ENCODE results near the gene DST. TPM values are rescaled to one million over a fixed set of nuclear protein-coding genes. Genes with fewer than 3 reads are reported as not detected.

The DST gene
- total and polyA plus RNA-seq, 2 of the 4 experiments (the other 2 are of a cell fraction) = 97.7 to 452 TPM

GRCh38 chr6:56463443-56463842 is 179.2 kb downstream of the DST start:
- H2BK15ac ChIP-seq (ENCODE audit: low read depth, low read length) = no peak overlapping the region
- H2AFZ ChIP-seq (replicated peaks; ENCODE audit: low read length, poor library complexity) = no peak overlapping the region
- no peaks in the 10 kb centered on the region for H4K20me1 ChIP-seq (ENCODE audit: insufficient read depth, low read length)
- WGBS, 2 experiments (ENCODE audit: extremely low coverage in 2 of 2, insufficient read length in 1 of 2) = 100% methylated on average over 3 of the region's 13 CpGs; no CpG with 5 or more reads in 1 of the 2 experiments
- no peak overlapping the region for H3K4ac ChIP-seq (ENCODE audit: low read depth, low read length)
- H3K56ac ChIP-seq (ENCODE audit: extremely low read depth, insufficient read depth, low read length) = no peak overlapping the region
- H3K4me2 ChIP-seq (ENCODE audit: low read depth, low read length) = no peak overlapping the region
- ChIA-PET CTCF (no interaction called here), POLR2A (ENCODE audit: unreplicated experiment) (no interaction called here)
- no peaks in the 10 kb centered on the region for H3K4me1 ChIP-seq (ENCODE audit: control insufficient read depth, insufficient read depth, low read length)
- no peak for TF ChIP-seq CHD1 (IDR thresholded peaks at IDR 0.05; ENCODE audit: low read depth, low read length)
- TF ChIP-seq SMC3 (IDR thresholded peaks at IDR 0.05; ENCODE audit: low read depth, low read length) = no peak
- TF ChIP-seq RCOR1 (IDR thresholded peaks at IDR 0.05; ENCODE audit: insufficient replicate concordance, low read length) = no peak
- no peak for TF ChIP-seq RFX5 (IDR thresholded peaks at IDR 0.05; ENCODE audit: low read depth, low read length)
- TF ChIP-seq USF2 (IDR thresholded peaks at IDR 0.05; ENCODE audit: low read depth, low read length) = no peak
- TF ChIP-seq CEBPB (IDR thresholded peaks at IDR 0.05; ENCODE audit: low read depth, low read length) = no peak
- no peak for TF ChIP-seq CTCF (conservative IDR thresholded peaks at IDR 0.05; ENCODE audit: low read depth, low read length)
- TF ChIP-seq FOS (IDR thresholded peaks at IDR 0.05; ENCODE audit: low read depth, low read length) = no peak
- TF ChIP-seq MXI1 (IDR thresholded peaks at IDR 0.05; ENCODE audit: borderline replicate concordance, low read depth, low read length) = no peak
- TF ChIP-seq MAFK (IDR thresholded peaks at IDR 0.05; ENCODE audit: low read depth, low read length) = no peak
- TF ChIP-seq RAD21 (IDR thresholded peaks at IDR 0.05; ENCODE audit: low read length) = no peak
- no peak for TF ChIP-seq BHLHE40 (IDR thresholded peaks at IDR 0.05; ENCODE audit: low read depth, low read length)
- no peak for TF ChIP-seq NFE2L2 (IDR thresholded peaks at IDR 0.05; ENCODE audit: low read depth, low read length)
- no peak for TF ChIP-seq ELK1 (IDR thresholded peaks at IDR 0.05; ENCODE audit: borderline replicate concordance, low read depth, low read length)
- TF ChIP-seq POLR2A (IDR thresholded peaks at IDR 0.05; ENCODE audit: low read depth, low read length) = no peak
- TF ChIP-seq MAZ (IDR thresholded peaks at IDR 0.05; ENCODE audit: borderline replicate concordance, low read depth, low read length) = no peak
- H4K8ac ChIP-seq (ENCODE audit: low read depth in 2 of 2, low read length in 2 of 2) = no peak overlapping the region
- no peak overlapping the region for H3K14ac ChIP-seq (replicated peaks; ENCODE audit: low read depth, low read length)
- H3K27me3 ChIP-seq (ENCODE audit: control insufficient read depth, insufficient read depth, low read length) = no peaks in the 10 kb centered on the region
- in situ Hi-C loops (cut with MboI; ENCODE audit: low sequenced_read_pairs) (no loop called here), dilution Hi-C loops (cut with HindIII; ENCODE audit: low sequenced_read_pairs, unreplicated experiment) (no loop called here), intact Hi-C loops (cut with micrococcal nuclease) (no loop called here)
- peaks cover 46% of the 10 kb centered on the region for H3K36me3 ChIP-seq (ENCODE audit: control insufficient read depth, insufficient read depth, low read length)
- ATAC-seq (ENCODE audit: low read depth) (no peak), DNase-seq (no peak)
- no peak overlapping the region for H2BK20ac ChIP-seq (ENCODE audit: low read depth, low read length)
- H3K9me3 ChIP-seq (ENCODE audit: control insufficient read depth, insufficient read depth, low read length) = no peaks in the 10 kb centered on the region
- H2AK5ac ChIP-seq (ENCODE audit: low read depth, low read length) = no peak overlapping the region
- no TSS peak for BruUV-seq (replicated peaks)
- H4K91ac ChIP-seq (ENCODE audit: insufficient read depth, low read depth, low read length) = no peak overlapping the region
- peaks cover 11 to 16% of the 10 kb centered on the region in 2 experiments; a peak in 1 of 4 replicates for H3K79me1 ChIP-seq (ENCODE audit: low read depth in 1 of 2, low read length in 2 of 2)
- no peak overlapping the region for H2BK5ac ChIP-seq (ENCODE audit: low read depth, low read length, poor library complexity, severe bottlenecking)
- no peak overlapping the region for H4K5ac ChIP-seq (ENCODE audit: low read depth, low read length)
- no peak overlapping the region for H3K4me3 ChIP-seq (ENCODE audit: insufficient read depth, low read depth, low read length)
- H3K18ac ChIP-seq (ENCODE audit: low read depth, low read length) = no peak overlapping the region
- no peak overlapping the region for H3K9ac ChIP-seq (ENCODE audit: low read depth, low read length)
- H3K27ac ChIP-seq (ENCODE audit: insufficient read depth, low read length) = no peak overlapping the region
- no peak overlapping the region for H2AK9ac ChIP-seq (replicated peaks; ENCODE audit: low read depth, low read length, poor library complexity)
- H3K23ac ChIP-seq (ENCODE audit: low read depth, low read length) = no peak overlapping the region
- H2BK120ac ChIP-seq (ENCODE audit: low read depth, low read length) = no peak overlapping the region
- H3K9me1 ChIP-seq (ENCODE audit: insufficient read depth, low read length) = 0 out of 2 replicates have a peak, but pooled peaks cover 3% of the 10 kb centered on the region
